K562 (cell line): Measurements from ENCODE around the gene PBX1. TPM values are rescaled to one million over a fixed set of nuclear protein-coding genes. Genes with fewer than 3 reads are reported as not detected.

Source experiments
- BCOR ChIP-seq: fragments of 450-650 bp; IDR thresholded peaks from 2 replicates; pipeline ENCODE4 v1.6.1; 2016
- GTF2A2 ChIP-seq: IDR thresholded peaks from 2 replicates; pipeline ENCODE4 v1.6.1; 2016; ENCODE audit warnings: mild to moderate bottlenecking, missing genetic modification characterization, missing compliant biosample characterization
- KDM5B ChIP-seq: fragments of 200-600 bp; sonication (generic); IDR thresholded peaks from 2 replicates; pipeline ENCODE4 v1.6.1; 2012; ENCODE audit warnings: low read depth, mild to moderate bottlenecking, moderate library complexity, low read length, control low read depth, inconsistent platforms; ENCODE audit not compliant: insufficient replicate concordance
- RFX1 ChIP-seq: fragments of 450-650 bp; IDR thresholded peaks from 2 replicates; pipeline ENCODE4 v1.6.1; 2016; ENCODE audit warnings: mild to moderate bottlenecking, moderate library complexity
- SREBF2 ChIP-seq: sonication (generic); formaldehyde crosslinking; IDR thresholded peaks from 2 replicates; pipeline ENCODE4 v1.4.0; 2020; ENCODE audit warnings: mild to moderate bottlenecking, missing genetic modification reagents
- ZNF146 ChIP-seq: IDR thresholded peaks from one replicate; pipeline ENCODE4 v1.6.1; 2018; ENCODE audit warnings: missing compliant biosample characterization; ENCODE audit not compliant: unreplicated experiment
- polyA plus RNA-seq, 8 experiments: library from polyadenylated mRNA; depleted of rRNA in 4 of 8; stranded (reverse) in 5 of 8; unstranded in 3 of 8; fragments of >200 nt; fragmentation: Nextera tagmentation in 2 of 8; fragmentation: Illumina TruSeq in 1 of 8; extraction: Ambion mirVana in 2 of 8; extraction: Trizol in 1 of 8; gene quantifications; 2 replicates each; pipeline versions ENCODE4 v1.2.1 to v1.2.3, GENCODE V29; 2011 to 2014; ENCODE audit warnings: inconsistent platforms in 1 of 8, missing spikeins in 1 of 8
- total RNA-seq, 7 experiments: library from RNA; depleted of rRNA in 6 of 7; stranded (reverse); fragments of >200 nt in 6 of 7; fragmentation: Illumina TruSeq in 2 of 7; extraction: Trizol in 2 of 7; gene quantifications; 2 replicates each; pipeline versions ENCODE4 v1.2.1 to v1.2.3, GENCODE V29; 2011 to 2021; ENCODE audit warnings: low replicate concordance in 1 of 7
- TF ChIP-seq, protein P1 (sequence below): fragments of 250-450 bp; sonication (Bioruptor Pico); IDR thresholded peaks from 2 replicates; pipeline ENCODE4 v1.4.0; 2020; ENCODE audit warnings: mild to moderate bottlenecking, moderate library complexity, borderline replicate concordance
- TF ChIP-seq, protein P2 (sequence below): fragments of 150-350 bp; IDR thresholded peaks from 2 replicates; pipeline ENCODE4 v1.6.1; 2014; ENCODE audit warnings: low read depth, mild to moderate bottlenecking, low read length, borderline replicate concordance
- TF ChIP-seq, protein P3 (sequence below), 2 experiments: fragments of 150-350 bp in 1 of 2; IDR thresholded peaks; 2 replicates each; pipeline ENCODE4 v1.6.1; 2012 to 2016; ENCODE audit warnings: low read depth in 2 of 2, low read length in 2 of 2, mild to moderate bottlenecking in 1 of 2, moderate library complexity in 1 of 2
- TF ChIP-seq, protein P4 (sequence below), 2 experiments: fragments of 450-650 bp in 1 of 2; sonication (generic) in 1 of 2; formaldehyde crosslinking in 1 of 2; IDR thresholded peaks in 1 of 2; conservative IDR thresholded peaks in 1 of 2; 2 replicates each; pipeline versions ENCODE4 v1.6.1 to v1.8.1; 2016 to 2023; ENCODE audit warnings: mild to moderate bottlenecking in 2 of 2, moderate library complexity in 2 of 2, inconsistent platforms in 1 of 2, missing genetic modification reagents in 1 of 2
- TF ChIP-seq, protein P5 (sequence below): sonication (generic); formaldehyde crosslinking; IDR thresholded peaks from 2 replicates; pipeline ENCODE4 v1.8.1; 2023; ENCODE audit warnings: mild to moderate bottlenecking, missing genetic modification reagents
- TF ChIP-seq, protein P6 (sequence below): fragments of 250-450 bp; sonication (Bioruptor Pico); IDR thresholded peaks from 2 replicates; pipeline ENCODE4 v1.8.0; 2021; ENCODE audit warnings: mild to moderate bottlenecking, moderate library complexity

The PBX1 gene
- total and polyA plus RNA-seq, 9 of the 15 experiments (the other 6 are each of a cell fraction or from before 2014, with no cell fraction given): 0.03 to 0.62 (median 0.17) TPM

DNA sequence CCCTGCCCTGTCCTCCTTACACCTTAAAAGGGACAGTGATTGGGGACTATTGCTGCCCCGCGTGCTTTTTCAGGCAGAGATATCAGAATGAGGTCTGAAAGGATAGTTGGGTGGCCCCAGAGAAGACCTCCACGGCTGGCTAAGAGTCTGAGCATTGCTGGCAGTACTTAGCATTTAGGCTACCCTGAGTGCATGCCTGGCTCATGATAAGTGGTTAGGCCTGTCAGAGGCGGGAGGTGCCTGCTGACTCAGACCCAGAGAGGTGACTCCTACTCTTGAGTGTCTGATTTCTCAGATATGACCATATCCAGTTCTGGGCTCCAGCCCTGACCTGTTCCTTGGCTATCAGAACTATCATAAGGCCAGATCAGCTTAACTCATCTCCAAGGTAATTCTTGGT lies 213.7 kb downstream of the PBX1 start (continued):
- TF ChIP-seq, protein P1, sequence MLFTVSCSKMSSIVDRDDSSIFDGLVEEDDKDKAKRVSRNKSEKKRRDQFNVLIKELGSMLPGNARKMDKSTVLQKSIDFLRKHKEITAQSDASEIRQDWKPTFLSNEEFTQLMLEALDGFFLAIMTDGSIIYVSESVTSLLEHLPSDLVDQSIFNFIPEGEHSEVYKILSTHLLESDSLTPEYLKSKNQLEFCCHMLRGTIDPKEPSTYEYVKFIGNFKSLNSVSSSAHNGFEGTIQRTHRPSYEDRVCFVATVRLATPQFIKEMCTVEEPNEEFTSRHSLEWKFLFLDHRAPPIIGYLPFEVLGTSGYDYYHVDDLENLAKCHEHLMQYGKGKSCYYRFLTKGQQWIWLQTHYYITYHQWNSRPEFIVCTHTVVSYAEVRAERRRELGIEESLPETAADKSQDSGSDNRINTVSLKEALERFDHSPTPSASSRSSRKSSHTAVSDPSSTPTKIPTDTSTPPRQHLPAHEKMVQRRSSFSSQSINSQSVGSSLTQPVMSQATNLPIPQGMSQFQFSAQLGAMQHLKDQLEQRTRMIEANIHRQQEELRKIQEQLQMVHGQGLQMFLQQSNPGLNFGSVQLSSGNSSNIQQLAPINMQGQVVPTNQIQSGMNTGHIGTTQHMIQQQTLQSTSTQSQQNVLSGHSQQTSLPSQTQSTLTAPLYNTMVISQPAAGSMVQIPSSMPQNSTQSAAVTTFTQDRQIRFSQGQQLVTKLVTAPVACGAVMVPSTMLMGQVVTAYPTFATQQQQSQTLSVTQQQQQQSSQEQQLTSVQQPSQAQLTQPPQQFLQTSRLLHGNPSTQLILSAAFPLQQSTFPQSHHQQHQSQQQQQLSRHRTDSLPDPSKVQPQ (CRISPR knock-in tag): no peak
- TF ChIP-seq, protein P2, sequence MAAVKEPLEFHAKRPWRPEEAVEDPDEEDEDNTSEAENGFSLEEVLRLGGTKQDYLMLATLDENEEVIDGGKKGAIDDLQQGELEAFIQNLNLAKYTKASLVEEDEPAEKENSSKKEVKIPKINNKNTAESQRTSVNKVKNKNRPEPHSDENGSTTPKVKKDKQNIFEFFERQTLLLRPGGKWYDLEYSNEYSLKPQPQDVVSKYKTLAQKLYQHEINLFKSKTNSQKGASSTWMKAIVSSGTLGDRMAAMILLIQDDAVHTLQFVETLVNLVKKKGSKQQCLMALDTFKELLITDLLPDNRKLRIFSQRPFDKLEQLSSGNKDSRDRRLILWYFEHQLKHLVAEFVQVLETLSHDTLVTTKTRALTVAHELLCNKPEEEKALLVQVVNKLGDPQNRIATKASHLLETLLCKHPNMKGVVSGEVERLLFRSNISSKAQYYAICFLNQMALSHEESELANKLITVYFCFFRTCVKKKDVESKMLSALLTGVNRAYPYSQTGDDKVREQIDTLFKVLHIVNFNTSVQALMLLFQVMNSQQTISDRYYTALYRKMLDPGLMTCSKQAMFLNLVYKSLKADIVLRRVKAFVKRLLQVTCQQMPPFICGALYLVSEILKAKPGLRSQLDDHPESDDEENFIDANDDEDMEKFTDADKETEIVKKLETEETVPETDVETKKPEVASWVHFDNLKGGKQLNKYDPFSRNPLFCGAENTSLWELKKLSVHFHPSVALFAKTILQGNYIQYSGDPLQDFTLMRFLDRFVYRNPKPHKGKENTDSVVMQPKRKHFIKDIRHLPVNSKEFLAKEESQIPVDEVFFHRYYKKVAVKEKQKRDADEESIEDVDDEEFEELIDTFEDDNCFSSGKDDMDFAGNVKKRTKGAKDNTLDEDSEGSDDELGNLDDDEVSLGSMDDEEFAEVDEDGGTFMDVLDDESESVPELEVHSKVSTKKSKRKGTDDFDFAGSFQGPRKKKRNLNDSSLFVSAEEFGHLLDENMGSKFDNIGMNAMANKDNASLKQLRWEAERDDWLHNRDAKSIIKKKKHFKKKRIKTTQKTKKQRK: no peak
- TF ChIP-seq, protein P3, sequence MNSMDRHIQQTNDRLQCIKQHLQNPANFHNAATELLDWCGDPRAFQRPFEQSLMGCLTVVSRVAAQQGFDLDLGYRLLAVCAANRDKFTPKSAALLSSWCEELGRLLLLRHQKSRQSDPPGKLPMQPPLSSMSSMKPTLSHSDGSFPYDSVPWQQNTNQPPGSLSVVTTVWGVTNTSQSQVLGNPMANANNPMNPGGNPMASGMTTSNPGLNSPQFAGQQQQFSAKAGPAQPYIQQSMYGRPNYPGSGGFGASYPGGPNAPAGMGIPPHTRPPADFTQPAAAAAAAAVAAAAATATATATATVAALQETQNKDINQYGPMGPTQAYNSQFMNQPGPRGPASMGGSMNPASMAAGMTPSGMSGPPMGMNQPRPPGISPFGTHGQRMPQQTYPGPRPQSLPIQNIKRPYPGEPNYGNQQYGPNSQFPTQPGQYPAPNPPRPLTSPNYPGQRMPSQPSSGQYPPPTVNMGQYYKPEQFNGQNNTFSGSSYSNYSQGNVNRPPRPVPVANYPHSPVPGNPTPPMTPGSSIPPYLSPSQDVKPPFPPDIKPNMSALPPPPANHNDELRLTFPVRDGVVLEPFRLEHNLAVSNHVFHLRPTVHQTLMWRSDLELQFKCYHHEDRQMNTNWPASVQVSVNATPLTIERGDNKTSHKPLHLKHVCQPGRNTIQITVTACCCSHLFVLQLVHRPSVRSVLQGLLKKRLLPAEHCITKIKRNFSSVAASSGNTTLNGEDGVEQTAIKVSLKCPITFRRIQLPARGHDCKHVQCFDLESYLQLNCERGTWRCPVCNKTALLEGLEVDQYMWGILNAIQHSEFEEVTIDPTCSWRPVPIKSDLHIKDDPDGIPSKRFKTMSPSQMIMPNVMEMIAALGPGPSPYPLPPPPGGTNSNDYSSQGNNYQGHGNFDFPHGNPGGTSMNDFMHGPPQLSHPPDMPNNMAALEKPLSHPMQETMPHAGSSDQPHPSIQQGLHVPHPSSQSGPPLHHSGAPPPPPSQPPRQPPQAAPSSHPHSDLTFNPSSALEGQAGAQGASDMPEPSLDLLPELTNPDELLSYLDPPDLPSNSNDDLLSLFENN (IDR thresholded peaks at IDR 0.05; ENCODE audit: low read depth in 2 of 2, low read length in 2 of 2): 0 out of 4 replicates have a peak, but pooled peaks of 1 of the 2 experiments have one; percentile 41
- TF ChIP-seq KDM5B: no peak
- TF ChIP-seq SREBF2 (CRISPR knock-in tag): no peak
- TF ChIP-seq, protein P4, sequence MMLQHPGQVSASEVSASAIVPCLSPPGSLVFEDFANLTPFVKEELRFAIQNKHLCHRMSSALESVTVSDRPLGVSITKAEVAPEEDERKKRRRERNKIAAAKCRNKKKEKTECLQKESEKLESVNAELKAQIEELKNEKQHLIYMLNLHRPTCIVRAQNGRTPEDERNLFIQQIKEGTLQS (IDR thresholded peaks at IDR 0.05): peak; percentile 85
- TF ChIP-seq, protein P4 (CRISPR knock-in tag; conservative IDR thresholded peaks at IDR 0.05): no peak; the same call in 1 of the 2 replicates
- no peak for TF ChIP-seq ZNF146 (CRISPR knock-in tag)
- no peak for TF ChIP-seq GTF2A2 (tag)
- TF ChIP-seq, protein P5, sequence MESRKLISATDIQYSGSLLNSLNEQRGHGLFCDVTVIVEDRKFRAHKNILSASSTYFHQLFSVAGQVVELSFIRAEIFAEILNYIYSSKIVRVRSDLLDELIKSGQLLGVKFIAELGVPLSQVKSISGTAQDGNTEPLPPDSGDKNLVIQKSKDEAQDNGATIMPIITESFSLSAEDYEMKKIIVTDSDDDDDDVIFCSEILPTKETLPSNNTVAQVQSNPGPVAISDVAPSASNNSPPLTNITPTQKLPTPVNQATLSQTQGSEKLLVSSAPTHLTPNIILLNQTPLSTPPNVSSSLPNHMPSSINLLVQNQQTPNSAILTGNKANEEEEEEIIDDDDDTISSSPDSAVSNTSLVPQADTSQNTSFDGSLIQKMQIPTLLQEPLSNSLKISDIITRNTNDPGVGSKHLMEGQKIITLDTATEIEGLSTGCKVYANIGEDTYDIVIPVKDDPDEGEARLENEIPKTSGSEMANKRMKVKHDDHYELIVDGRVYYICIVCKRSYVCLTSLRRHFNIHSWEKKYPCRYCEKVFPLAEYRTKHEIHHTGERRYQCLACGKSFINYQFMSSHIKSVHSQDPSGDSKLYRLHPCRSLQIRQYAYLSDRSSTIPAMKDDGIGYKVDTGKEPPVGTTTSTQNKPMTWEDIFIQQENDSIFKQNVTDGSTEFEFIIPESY (CRISPR knock-in tag): no peak
- TF ChIP-seq BCOR: no peak
- TF ChIP-seq RFX1: no peak
- TF ChIP-seq, protein P6, sequence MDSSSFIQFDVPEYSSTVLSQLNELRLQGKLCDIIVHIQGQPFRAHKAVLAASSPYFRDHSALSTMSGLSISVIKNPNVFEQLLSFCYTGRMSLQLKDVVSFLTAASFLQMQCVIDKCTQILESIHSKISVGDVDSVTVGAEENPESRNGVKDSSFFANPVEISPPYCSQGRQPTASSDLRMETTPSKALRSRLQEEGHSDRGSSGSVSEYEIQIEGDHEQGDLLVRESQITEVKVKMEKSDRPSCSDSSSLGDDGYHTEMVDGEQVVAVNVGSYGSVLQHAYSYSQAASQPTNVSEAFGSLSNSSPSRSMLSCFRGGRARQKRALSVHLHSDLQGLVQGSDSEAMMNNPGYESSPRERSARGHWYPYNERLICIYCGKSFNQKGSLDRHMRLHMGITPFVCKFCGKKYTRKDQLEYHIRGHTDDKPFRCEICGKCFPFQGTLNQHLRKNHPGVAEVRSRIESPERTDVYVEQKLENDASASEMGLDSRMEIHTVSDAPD (CRISPR knock-in tag): no peak
